HEK293T (cell line): ENCODE data around the gene TTLL7.

Experiments
- CTCF ChIA-PET: fragments of 350-600 bp; formaldehyde crosslinking; extraction: SDS; loops from one replicate; lab custom pipeline; 2021; ENCODE audit warnings: antibody characterized with exemption, inconsistent platforms; lab: Yijun Ruan, JAX
- POLR2A ChIA-PET: fragments of 350-600 bp; formaldehyde crosslinking; extraction: SDS; loops from one replicate; lab custom pipeline; 2020; ENCODE audit warnings: antibody characterized with exemption, inconsistent platforms; lab: Yijun Ruan, JAX
- DNase-seq: peaks from one replicate; pipeline ENCODE4 v3.0.0; 2012; ENCODE audit warnings: mixed read lengths; ENCODE audit errors: extremely low spot score
- ARNT ChIP-seq: fragments of 450-650 bp; IDR thresholded peaks from 2 replicates; pipeline ENCODE4 v1.6.1; 2017; ENCODE audit warnings: mild to moderate bottlenecking
- BHLHE40 ChIP-seq: fragments of 450-650 bp; IDR thresholded peaks from 2 replicates; pipeline ENCODE4 v1.6.1; 2016; ENCODE audit warnings: mild to moderate bottlenecking, moderate library complexity, borderline replicate concordance
- CTBP1 ChIP-seq: fragments of 450-650 bp; IDR thresholded peaks from 2 replicates; pipeline ENCODE4 v1.6.1; 2016; ENCODE audit warnings: borderline replicate concordance
- ELF4 ChIP-seq: fragments of 450-650 bp; IDR thresholded peaks from 2 replicates; pipeline ENCODE4 v1.6.1; 2017; ENCODE audit warnings: antibody characterized with exemption
- FOXA1 ChIP-seq: fragments of 450-650 bp; IDR thresholded peaks from 2 replicates; pipeline ENCODE4 v1.6.1; 2016; ENCODE audit warnings: mild to moderate bottlenecking
- FOXK2 ChIP-seq: fragments of 450-650 bp; IDR thresholded peaks from 2 replicates; pipeline ENCODE4 v1.6.1; 2016; ENCODE audit warnings: mild to moderate bottlenecking
- FOXM1 ChIP-seq: fragments of 450-650 bp; IDR thresholded peaks from 2 replicates; pipeline ENCODE4 v1.6.1; 2017; ENCODE audit warnings: mild to moderate bottlenecking, borderline replicate concordance
- HDGF ChIP-seq: fragments of 450-650 bp; IDR thresholded peaks from 2 replicates; pipeline ENCODE4 v1.6.1; 2017; ENCODE audit warnings: antibody characterized with exemption, borderline replicate concordance
- L3MBTL2 ChIP-seq: fragments of 450-650 bp; conservative IDR thresholded peaks from 2 replicates; pipeline ENCODE4 v1.6.1; 2016; ENCODE audit warnings: mild to moderate bottlenecking
- LEF1 ChIP-seq: fragments of 450-650 bp; IDR thresholded peaks from 2 replicates; pipeline ENCODE4 v1.6.1; 2017; ENCODE audit warnings: mild to moderate bottlenecking, borderline replicate concordance
- NFRKB ChIP-seq: fragments of 450-650 bp; IDR thresholded peaks from 2 replicates; pipeline ENCODE4 v1.6.1; 2016; ENCODE audit warnings: mild to moderate bottlenecking, moderate library complexity
- SP1 ChIP-seq: fragments of 450-650 bp; IDR thresholded peaks from 2 replicates; pipeline ENCODE4 v1.6.1; 2017
- SUZ12 ChIP-seq: fragments of 450-650 bp; IDR thresholded peaks from 2 replicates; pipeline ENCODE4 v1.6.1; 2016; ENCODE audit warnings: mild to moderate bottlenecking
- TARDBP ChIP-seq: fragments of 450-650 bp; IDR thresholded peaks from 2 replicates; pipeline ENCODE4 v1.6.1; 2016
- ZNF384 ChIP-seq: fragments of 450-650 bp; IDR thresholded peaks from 2 replicates; pipeline ENCODE4 v1.6.1; 2016
- TF ChIP-seq, protein P1 (sequence below): fragments of 450-650 bp; IDR thresholded peaks from 2 replicates; pipeline ENCODE4 v1.6.1; 2016

Gene TTLL7

DNA sequence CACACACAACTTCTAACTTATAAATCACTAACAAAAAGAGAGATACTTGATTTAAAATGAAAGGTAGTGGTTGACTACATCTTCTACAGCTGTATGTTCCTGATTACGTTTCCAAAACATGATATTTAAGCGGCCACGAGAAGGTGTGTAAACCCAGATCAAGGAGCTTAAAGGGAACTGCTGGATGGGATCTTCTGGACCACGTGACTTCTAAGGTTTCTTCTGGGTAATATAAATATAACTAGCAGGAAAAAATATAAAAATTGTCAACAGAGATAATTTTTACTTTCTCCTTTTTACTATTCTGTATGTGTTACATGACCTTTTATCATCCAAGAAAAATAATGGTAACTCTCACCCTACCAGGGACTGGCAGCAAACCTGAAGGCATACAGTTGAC, 66.2 kb downstream of the TTLL7 start:
- DNase-seq, result no peak
- ChIA-PET CTCF (interaction anchor here (1.1 to 1.3 kb wide), 2 partner anchors 11 to 190 kb away, joined by 3 to 4 read pairs; no protein-coding TSS in a partner anchor), POLR2A (no interaction called here)
- TF ChIP-seq, protein P1, sequence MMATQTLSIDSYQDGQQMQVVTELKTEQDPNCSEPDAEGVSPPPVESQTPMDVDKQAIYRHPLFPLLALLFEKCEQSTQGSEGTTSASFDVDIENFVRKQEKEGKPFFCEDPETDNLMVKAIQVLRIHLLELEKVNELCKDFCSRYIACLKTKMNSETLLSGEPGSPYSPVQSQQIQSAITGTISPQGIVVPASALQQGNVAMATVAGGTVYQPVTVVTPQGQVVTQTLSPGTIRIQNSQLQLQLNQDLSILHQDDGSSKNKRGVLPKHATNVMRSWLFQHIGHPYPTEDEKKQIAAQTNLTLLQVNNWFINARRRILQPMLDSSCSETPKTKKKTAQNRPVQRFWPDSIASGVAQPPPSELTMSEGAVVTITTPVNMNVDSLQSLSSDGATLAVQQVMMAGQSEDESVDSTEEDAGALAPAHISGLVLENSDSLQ, result no peak
- TF ChIP-seq ARNT (no peak), FOXA1 (no peak), TARDBP (no peak), FOXM1 (no peak), HDGF (no peak), L3MBTL2 (no peak), CTBP1 (no peak), NFRKB (no peak), ZNF384 (no peak), SP1 (no peak), ELF4 (no peak), SUZ12 (no peak), LEF1 (no peak), BHLHE40 (no peak), FOXK2 (no peak)

DNA sequence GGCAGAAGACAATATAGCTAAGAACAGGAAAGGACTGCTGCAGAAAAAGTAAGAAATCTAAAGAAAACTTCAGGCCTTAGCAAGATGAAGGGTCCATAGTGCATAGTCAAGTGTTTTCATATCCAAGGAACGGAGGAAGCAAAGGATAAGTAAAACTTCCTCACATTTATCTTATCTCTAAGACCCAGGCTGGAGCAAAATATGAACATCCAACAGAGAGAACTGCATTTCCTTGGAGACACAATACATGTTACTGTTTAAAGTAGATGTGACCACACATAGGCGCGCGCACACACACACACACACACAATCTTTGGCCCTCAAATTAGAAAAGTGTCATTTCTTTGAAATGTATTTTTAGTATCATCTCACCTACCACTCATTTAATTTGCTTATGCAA, 66.7 kb downstream of the TTLL7 start:
- TF ChIP-seq CTBP1, result no peak
- TF ChIP-seq SUZ12, result no peak
- no peak for TF ChIP-seq L3MBTL2
- TF ChIP-seq FOXM1, result no peak
- no peak for TF ChIP-seq ARNT
- no peak for TF ChIP-seq NFRKB
- TF ChIP-seq ZNF384, result no peak
- no peak for TF ChIP-seq HDGF
- no peak for DNase-seq
- POLR2A ChIA-PET, result no interaction called here
- CTCF ChIA-PET, result interaction anchor here (0.6 to 1.3 kb wide), 3 partner anchors 11 to 191 kb away, joined by 3 to 4 read pairs (median 4); no protein-coding TSS in a partner anchor

GRCh38 chr1:83931658-83932253, 67.2 kb downstream of the TTLL7 start:
- POLR2A ChIA-PET, result no interaction called here
- peak; percentile 53 for DNase-seq
- CTCF ChIA-PET, result interaction anchor here (0.6 to 1.3 kb wide), 3 partner anchors 11 to 191 kb away, joined by 3 to 4 read pairs (median 4); no protein-coding TSS in a partner anchor
- TF ChIP-seq NFRKB (no peak), SUZ12 (no peak), ZNF384 (no peak), LEF1 (no peak), ARNT (no peak)

DNA sequence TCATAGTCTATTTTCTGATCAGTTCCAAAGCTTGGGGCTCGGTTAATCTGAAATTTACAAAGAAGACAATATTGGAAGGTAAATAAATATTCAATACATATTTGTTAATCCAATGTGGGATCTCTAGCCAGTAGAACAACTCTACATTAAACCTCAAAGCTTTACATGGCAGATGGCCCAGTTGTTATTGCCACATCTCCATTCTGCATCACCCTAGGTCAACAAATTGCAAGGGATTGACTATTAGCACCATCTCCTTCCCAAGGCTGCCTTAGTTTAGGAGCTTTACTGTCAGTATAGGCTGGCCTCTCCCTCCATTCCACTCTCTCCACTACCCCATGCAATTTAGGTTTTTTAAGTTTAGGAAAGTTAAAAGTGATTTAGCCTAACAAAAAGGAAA, 69.7 kb downstream of the TTLL7 start:
- CTCF ChIA-PET, result interaction anchor here (0.5 to 0.6 kb wide), 2 partner anchors 177 to 715 kb away, joined by 3 read pairs; no protein-coding TSS in a partner anchor

DNA sequence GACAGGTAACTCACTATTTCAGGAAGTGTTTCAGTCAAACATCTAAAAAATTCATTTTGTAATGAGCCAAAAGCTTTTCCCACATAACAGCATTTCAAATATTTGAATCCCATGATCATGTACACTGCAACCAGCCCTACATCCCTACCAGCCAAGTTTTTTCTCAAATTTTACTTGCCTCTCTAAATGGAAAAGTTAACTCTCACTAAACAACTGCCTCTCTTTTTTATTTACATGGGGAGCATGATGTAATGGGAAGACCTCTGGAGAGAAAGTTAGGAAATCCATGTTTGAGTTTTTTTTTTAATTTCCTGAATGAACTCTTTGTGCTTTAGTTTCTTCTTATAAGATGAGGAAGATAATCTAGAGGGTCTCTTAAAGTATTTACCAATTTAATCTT, 70.5 kb downstream of the TTLL7 start:
- POLR2A ChIA-PET, result no interaction called here
- no peak for DNase-seq
- CTCF ChIA-PET, result no interaction called here
- TF ChIP-seq TARDBP, result no peak
- TF ChIP-seq L3MBTL2, result no peak
- TF ChIP-seq FOXM1, result no peak
- TF ChIP-seq, protein P1, result no peak
- no peak for TF ChIP-seq BHLHE40
- TF ChIP-seq NFRKB, result no peak
- no peak for TF ChIP-seq HDGF
- no peak for TF ChIP-seq LEF1

More for the DNA sequence above, 69.7 kb downstream of the TTLL7 start:
- no peak for DNase-seq
- POLR2A ChIA-PET, result no interaction called here
- no peak for TF ChIP-seq ZNF384
- TF ChIP-seq, protein P1, result no peak
- TF ChIP-seq SUZ12, result no peak

GRCh38 chr1:83927701-83928100, 71.2 kb downstream of the TTLL7 start:
- ChIA-PET POLR2A (no interaction called here), CTCF (no interaction called here)
- TF ChIP-seq ELF4, result no peak
- TF ChIP-seq FOXA1, result no peak
- no peak for TF ChIP-seq TARDBP
- TF ChIP-seq BHLHE40, result no peak
- no peak for TF ChIP-seq SP1
- no peak for TF ChIP-seq ARNT
- TF ChIP-seq SUZ12, result no peak
- TF ChIP-seq LEF1, result no peak
- no peak for TF ChIP-seq FOXK2
- TF ChIP-seq FOXM1, result no peak
- no peak for TF ChIP-seq NFRKB
- TF ChIP-seq ZNF384, result no peak
- DNase-seq, result no peak

GRCh38 chr1:83927061-83927460, 71.9 kb downstream of the TTLL7 start:
- POLR2A ChIA-PET, result no interaction called here
- no peak for DNase-seq
- no peak for TF ChIP-seq TARDBP
- TF ChIP-seq NFRKB, result no peak
- no peak for TF ChIP-seq FOXK2
- no peak for TF ChIP-seq SUZ12
- no peak for TF ChIP-seq ELF4
- TF ChIP-seq CTBP1, result no peak
- no peak for TF ChIP-seq LEF1
- no peak for TF ChIP-seq HDGF
- TF ChIP-seq, protein P1, result no peak
- TF ChIP-seq FOXA1, result no peak
- no peak for TF ChIP-seq SP1
- no peak for TF ChIP-seq ZNF384
- TF ChIP-seq ARNT, result no peak
- no peak for TF ChIP-seq BHLHE40
- TF ChIP-seq L3MBTL2, result no peak
- CTCF ChIA-PET, result no interaction called here
